ENCODE measurements around the gene S100A4.
A peak's percentile ranks its signal among the peaks of the same experiment; 100 is the strongest.

S100A4 gene

GRCh38 chr1:153546796-153547559, 1.4 kb upstream of the S100A4 start:
- no peak for DNase-seq

DNA sequence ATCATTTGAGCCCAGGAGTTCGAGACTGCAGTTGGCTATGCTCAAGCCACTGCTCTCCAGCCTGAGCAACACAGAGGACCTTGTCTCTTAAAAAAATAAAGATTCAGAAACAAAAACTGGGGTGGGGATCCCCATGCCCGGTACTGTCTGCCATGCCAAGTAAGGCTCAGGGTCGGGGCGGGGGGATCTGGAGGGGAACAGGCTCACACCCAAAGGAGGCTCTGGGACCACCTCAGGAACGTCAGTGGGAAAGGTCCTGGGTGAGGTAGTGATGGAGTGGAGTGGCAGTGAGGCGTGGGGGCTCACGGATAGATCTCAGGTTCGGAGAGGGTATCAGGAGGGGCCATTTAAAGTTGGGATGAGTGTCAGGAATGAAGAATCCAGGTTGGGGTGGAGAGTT, 765 bp upstream of the S100A4 start:
- DNase-seq = no peak

GRCh38 chr1:153544453-153545066, 1.0 kb downstream of the S100A4 start:
- DNase-seq = no peak

DNA sequence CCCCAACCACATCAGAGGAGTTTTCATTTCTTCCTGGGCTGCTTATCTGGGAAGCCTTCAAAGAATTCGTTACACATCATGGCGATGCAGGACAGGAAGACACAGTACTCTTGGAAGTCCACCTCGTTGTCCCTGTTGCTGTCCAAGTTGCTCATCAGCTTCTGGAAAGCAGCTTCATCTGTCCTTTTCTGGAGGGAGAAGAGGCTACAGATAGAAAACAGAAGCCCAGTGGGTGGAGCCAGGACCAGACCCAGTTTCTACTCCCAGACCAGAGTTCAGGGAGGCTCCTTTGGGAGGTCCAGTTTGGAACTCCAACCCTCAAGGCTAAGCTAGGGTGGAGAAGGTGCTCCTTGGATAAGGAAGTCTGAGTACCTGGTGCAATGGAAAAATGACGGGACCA, 1.9 kb downstream of the S100A4 start:
- DNase-seq = no peak

- DNase-seq = no peak
Measured at GRCh38 chr1:153542956-153543711, 2.5 kb downstream of the S100A4 start.

DNA sequence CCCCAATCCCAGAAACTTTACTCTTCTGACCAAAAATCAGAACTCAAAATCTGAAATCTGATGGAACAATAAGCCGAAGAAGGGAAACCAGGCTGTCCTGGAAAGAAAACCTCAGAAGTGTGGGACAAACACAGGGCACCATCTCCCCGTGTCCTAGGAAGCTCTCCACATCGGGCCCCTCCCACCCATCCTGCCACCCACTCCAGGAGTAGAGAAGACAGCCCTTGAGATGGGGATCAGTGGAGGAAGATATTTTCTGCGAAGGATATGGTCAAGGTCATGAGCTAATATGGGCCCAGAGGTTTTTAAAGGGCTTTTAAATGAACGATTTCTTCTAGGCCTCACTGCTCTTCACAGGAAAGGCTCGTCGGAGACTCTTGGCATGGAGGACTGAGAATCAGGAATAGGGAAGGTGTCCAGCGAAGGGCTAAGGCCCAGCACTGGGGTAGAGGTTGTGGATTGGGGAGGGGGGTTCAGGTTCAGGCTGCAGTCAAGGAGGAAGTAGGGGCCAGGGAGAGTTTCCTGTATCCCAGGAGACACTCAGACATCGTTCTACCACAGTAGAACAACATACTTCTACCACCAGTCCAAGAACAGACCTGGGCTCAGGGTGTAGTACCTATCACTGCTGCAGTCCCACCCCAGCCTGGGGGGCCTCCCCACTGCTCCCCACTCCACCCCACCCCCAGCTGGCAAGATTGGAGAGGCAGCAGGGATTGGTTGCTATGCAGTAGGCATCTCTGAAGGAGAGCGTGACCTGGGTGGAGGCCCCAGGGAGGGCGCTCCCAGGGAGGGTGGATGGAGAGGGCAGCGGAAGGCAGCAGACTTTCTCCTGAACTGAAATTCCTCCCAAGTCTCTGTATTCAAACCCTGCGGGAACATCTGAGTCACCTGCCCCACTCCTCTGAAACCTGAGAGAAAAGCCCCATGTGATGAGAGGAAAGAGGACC, 3.7 kb downstream of the S100A4 start:
- DNase-seq = no peak

- DNase-seq = no peak
Measured at GRCh38 chr1:153540394-153541361, 4.9 kb downstream of the S100A4 start, which contains the start of gene S100A5. Gene S100A5, minus strand, starts transcription at chr1:153540934. Its CDS starts 743 bp downstream, at chr1:153540191.

- DNase-seq = no peak
Measured at GRCh38 chr1:153539395-153540093, 6.1 kb downstream of the S100A4 start.

DNA sequence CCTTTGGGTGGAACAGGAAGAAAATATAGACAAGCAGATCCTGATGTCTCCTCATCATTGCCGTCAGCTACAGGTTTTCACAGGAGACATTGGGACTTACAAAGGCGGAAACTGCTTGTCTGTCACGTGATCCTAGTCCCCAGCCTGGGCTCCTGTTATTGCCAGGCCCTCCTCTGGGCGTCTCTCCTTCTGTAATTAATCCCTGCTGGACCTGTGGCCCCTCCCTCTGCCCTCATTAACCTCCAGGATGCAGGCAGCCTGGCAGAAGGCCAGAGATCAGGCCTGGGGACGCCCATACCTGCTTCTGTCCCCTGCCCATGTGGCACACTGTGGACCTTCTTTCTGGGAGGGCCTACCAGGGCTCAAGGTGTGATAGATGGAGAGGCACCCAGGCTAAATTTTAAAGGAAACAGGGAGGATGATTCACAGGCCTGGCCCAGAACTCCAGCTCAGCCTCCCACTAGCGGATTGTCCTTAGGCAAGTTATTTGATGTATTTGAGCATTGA, 7.2 kb downstream of the S100A4 start:
- peak; percentile 57 for DNase-seq

GRCh38 chr1:153537376-153537730, 8.3 kb downstream of the S100A4 start:
- no peak for DNase-seq

- DNase-seq = no peak
Measured at GRCh38 chr1:153536671-153537375, 8.8 kb downstream of the S100A4 start.

GRCh38 chr1:153536012-153536670, 9.5 kb downstream of the S100A4 start:
- peak; percentile 89 for DNase-seq

- DNase-seq = no peak
Measured at GRCh38 chr1:153535242-153536011, 10.2 kb downstream of the S100A4 start, which contains the start of gene S100A6. Gene S100A6, minus strand, starts transcription at chr1:153535991. Its CDS starts 652 bp downstream, at chr1:153535339.

GRCh38 chr1:153534925-153535241, 10.7 kb downstream of the S100A4 start:
- no peak for DNase-seq

DNA sequence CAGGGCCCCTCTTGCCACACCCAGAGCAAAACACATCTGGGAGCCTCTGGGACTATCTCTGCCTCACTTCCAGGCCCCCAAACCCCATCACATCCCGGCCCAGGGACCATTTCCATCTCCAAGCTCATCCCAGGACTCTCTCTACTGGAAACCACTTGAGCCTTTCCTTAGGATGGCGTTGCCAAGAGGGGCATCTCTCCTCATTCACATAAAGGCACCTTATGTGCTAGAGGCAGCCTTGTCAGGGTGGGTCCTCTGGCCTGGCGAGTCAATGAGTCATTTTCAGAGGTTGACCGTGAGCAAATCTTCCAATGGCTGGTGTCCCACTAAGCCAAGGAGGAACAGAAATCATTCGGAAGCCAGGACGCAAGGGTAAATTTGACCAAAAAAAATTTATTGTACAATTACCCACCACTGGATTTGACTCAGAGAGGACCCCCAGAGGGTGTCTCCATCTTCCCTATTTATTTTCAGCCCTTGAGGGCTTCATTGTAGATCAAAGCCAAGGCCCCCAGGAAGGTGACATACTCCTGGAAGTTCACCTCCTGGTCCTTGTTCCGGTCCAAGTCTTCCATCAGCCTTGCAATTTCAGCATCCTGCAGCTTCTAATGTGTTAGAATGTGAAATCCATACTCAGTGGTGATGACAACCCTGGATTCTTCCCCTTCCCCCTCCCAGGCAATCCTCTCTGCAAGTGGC, 11.2 kb downstream of the S100A4 start:
- no peak for DNase-seq

DNA sequence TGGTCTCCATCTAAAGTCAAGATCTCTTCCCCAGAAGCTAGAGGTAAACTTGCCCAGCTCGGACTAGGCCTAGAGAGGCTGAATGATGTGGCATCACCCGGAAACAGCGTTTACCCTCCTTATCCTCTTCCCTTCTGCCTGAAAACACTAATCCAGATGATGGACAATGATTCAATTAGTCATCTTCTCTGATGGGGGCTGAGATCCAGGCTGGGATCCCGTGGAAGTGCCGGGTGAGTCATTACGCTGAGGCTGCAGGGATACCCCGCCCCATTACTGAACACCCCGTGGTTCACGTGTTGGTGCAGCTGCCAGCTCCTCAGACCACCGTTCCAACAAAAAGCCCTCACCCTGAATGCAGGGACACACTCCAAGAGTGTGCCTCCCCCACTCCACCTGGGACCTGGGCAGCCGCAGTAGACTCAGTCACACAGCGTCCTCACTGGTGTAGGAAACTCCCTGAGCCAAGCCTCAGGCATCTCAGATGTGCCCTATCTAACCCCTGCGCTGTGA, 11.9 kb downstream of the S100A4 start:
- DNase-seq = peak; percentile 51

GRCh38 chr1:153532769-153533599, 12.6 kb downstream of the S100A4 start:
- DNase-seq = peak; percentile 94

Measured in eye (tissue), 1 donor.